HepG2 (cell line): ENCODE results near the gene SH3D21. TPM values are rescaled to one million over a fixed set of nuclear protein-coding genes. Genes with fewer than 3 reads are reported as not detected.
A peak's percentile ranks its signal among the peaks of the same experiment; 100 is the strongest.

Source experiments
- AKNA ChIP-seq: sonication (generic); formaldehyde crosslinking; IDR thresholded peaks from 2 replicates; pipeline ENCODE4 v1.4.0; 2020; ENCODE audit warnings: missing genetic modification reagents, borderline replicate concordance
- CREB1 ChIP-seq, 2 experiments: fragments of 450-650 bp in 1 of 2; IDR thresholded peaks; 2 replicates each; pipeline ENCODE4 v1.6.1; 2016 to 2017; ENCODE audit warnings: control low read depth in 1 of 2, mild to moderate bottlenecking in 1 of 2, missing compliant biosample characterization in 1 of 2, missing genetic modification characterization in 1 of 2
- FOXC1 ChIP-seq: sonication (generic); formaldehyde crosslinking; IDR thresholded peaks from 2 replicates; pipeline ENCODE4 v1.8.0; 2022; ENCODE audit warnings: mild to moderate bottlenecking, missing genetic modification reagents, borderline replicate concordance
- GZF1 ChIP-seq: sonication (generic); formaldehyde crosslinking; IDR thresholded peaks from 2 replicates; pipeline ENCODE4 v1.5.1; 2020; ENCODE audit warnings: mild to moderate bottlenecking, missing genetic modification reagents
- HNRNPLL ChIP-seq: fragments of 200-400 bp; formaldehyde crosslinking; IDR thresholded peaks from 2 replicates; pipeline ENCODE4 v1.6.1; 2017; ENCODE audit warnings: mild to moderate bottlenecking, low read depth, low read length; ENCODE audit not compliant: poor library complexity, severe bottlenecking
- HOXD1 ChIP-seq: sonication (generic); formaldehyde crosslinking; IDR thresholded peaks from 2 replicates; pipeline ENCODE4 v1.5.0; 2020; ENCODE audit warnings: missing genetic modification reagents
- IKZF4 ChIP-seq: sonication (generic); formaldehyde crosslinking; IDR thresholded peaks from 2 replicates; pipeline ENCODE4 v1.5.1; 2020; ENCODE audit warnings: borderline replicate concordance, mild to moderate bottlenecking, low read depth, missing genetic modification reagents; ENCODE audit errors: not compliant biosample characterization
- MAF1 ChIP-seq: sonication (generic); formaldehyde crosslinking; IDR thresholded peaks from 2 replicates; pipeline ENCODE4 v1.5.0; 2020; ENCODE audit warnings: missing genetic modification reagents, borderline replicate concordance
- MEIS2 ChIP-seq: sonication (generic); formaldehyde crosslinking; IDR thresholded peaks from 2 replicates; pipeline ENCODE4 v1.9.0; 2021; ENCODE audit warnings: mild to moderate bottlenecking, missing genetic modification reagents
- MTF2 ChIP-seq: sonication (generic); formaldehyde crosslinking; IDR thresholded peaks from 2 replicates; pipeline ENCODE4 v1.5.0; 2020; ENCODE audit warnings: missing genetic modification reagents, borderline replicate concordance
- NFYB ChIP-seq: sonication (generic); formaldehyde crosslinking; IDR thresholded peaks from 2 replicates; pipeline ENCODE4 v1.4.0; 2020; ENCODE audit warnings: missing genetic modification reagents
- PATZ1 ChIP-seq: sonication (generic); formaldehyde crosslinking; IDR thresholded peaks from 2 replicates; pipeline ENCODE4 v1.4.0; 2020; ENCODE audit warnings: missing genetic modification reagents
- RELA ChIP-seq: sonication (generic); formaldehyde crosslinking; IDR thresholded peaks from 2 replicates; pipeline ENCODE4 v1.4.0; 2020; ENCODE audit warnings: missing genetic modification reagents
- ZC3H4 ChIP-seq: sonication (generic); formaldehyde crosslinking; IDR thresholded peaks from 2 replicates; pipeline ENCODE4 v1.4.0; 2020; ENCODE audit warnings: missing genetic modification reagents, borderline replicate concordance
- ZNF207 ChIP-seq: fragments of 450-650 bp; IDR thresholded peaks from 2 replicates; pipeline ENCODE4 v1.6.1; 2016; ENCODE audit warnings: antibody characterized with exemption, borderline replicate concordance
- ZNF230 ChIP-seq: sonication (generic); formaldehyde crosslinking; IDR thresholded peaks from 2 replicates; pipeline ENCODE4 v1.4.0; 2020; ENCODE audit warnings: mild to moderate bottlenecking, missing genetic modification reagents
- ZNF367 ChIP-seq: sonication (generic); formaldehyde crosslinking; IDR thresholded peaks from 2 replicates; pipeline ENCODE4 v1.4.0; 2020; ENCODE audit warnings: missing genetic modification reagents, borderline replicate concordance
- ZNF740 ChIP-seq: sonication (generic); formaldehyde crosslinking; IDR thresholded peaks from 2 replicates; pipeline ENCODE4 v1.4.0; 2020; ENCODE audit warnings: missing genetic modification reagents
- ZNF770 ChIP-seq: sonication (generic); formaldehyde crosslinking; IDR thresholded peaks from 2 replicates; pipeline ENCODE4 v1.5.0; 2020; ENCODE audit warnings: mild to moderate bottlenecking, missing genetic modification reagents
- polyA plus RNA-seq, 8 experiments: library from polyadenylated mRNA; depleted of rRNA in 3 of 8; stranded (reverse) in 7 of 8; unstranded in 1 of 8; fragments of >200 nt; fragmentation: Illumina TruSeq in 4 of 8; extraction: Trizol in 4 of 8; gene quantifications; 2 replicates each; pipeline versions ENCODE4 v1.2.1 to v1.2.3, GENCODE V29; 2011 to 2016; ENCODE audit warnings: low read depth in 4 of 8, missing spikeins in 1 of 8, mixed read lengths in 1 of 8; ENCODE audit not compliant: insufficient read depth in 1 of 8
- total RNA-seq, 5 experiments: library from RNA; depleted of rRNA; stranded (reverse); fragments of >200 nt; fragmentation: Illumina TruSeq; extraction: Trizol; gene quantifications; 2 replicates each; pipeline ENCODE4 v1.2.3, GENCODE V29; 2016; ENCODE audit warnings: low read depth in 1 of 5
- TF ChIP-seq, protein P1 (sequence below): IDR thresholded peaks from 2 replicates; pipeline ENCODE4 v1.6.1; 2016; ENCODE audit warnings: low read depth

Gene SH3D21
- total and polyA plus RNA-seq, 2 of the 13 experiments (the other 11 are each of a cell fraction or from before 2014, with no cell fraction given) = 5.1 to 8.6 TPM

GRCh38 chr1:36324353-36324703, 18.2 kb downstream of the SH3D21 start (continued):
- no peak for TF ChIP-seq ZNF770 (CRISPR knock-in tag)
- TF ChIP-seq IKZF4 (CRISPR knock-in tag) = no peak
- TF ChIP-seq ZNF367 = no peak
- TF ChIP-seq ZC3H4 (CRISPR knock-in tag) = no peak
- no peak for TF ChIP-seq MTF2
- no peak for TF ChIP-seq ZNF207
- no peak for TF ChIP-seq AKNA
- no peak for TF ChIP-seq HOXD1 (CRISPR knock-in tag)
- no peak for TF ChIP-seq GZF1 (CRISPR knock-in tag)
- TF ChIP-seq NFYB (CRISPR knock-in tag) = no peak
- no peak for TF ChIP-seq FOXC1
- TF ChIP-seq MAF1 = no peak
- TF ChIP-seq ZNF230 (CRISPR knock-in tag) = no peak
- TF ChIP-seq CREB1 (IDR thresholded peaks at IDR 0.05) = no peak
- TF ChIP-seq CREB1 (CRISPR knock-in tag; IDR thresholded peaks at IDR 0.05) = peak; percentile 27
- TF ChIP-seq HNRNPLL = no peak
- TF ChIP-seq ZNF740 (CRISPR knock-in tag) = 0 out of 2 replicates have a peak, but pooled peaks have one; percentile 17
- TF ChIP-seq MEIS2 (CRISPR knock-in tag) = no peak
- TF ChIP-seq, protein P1, sequence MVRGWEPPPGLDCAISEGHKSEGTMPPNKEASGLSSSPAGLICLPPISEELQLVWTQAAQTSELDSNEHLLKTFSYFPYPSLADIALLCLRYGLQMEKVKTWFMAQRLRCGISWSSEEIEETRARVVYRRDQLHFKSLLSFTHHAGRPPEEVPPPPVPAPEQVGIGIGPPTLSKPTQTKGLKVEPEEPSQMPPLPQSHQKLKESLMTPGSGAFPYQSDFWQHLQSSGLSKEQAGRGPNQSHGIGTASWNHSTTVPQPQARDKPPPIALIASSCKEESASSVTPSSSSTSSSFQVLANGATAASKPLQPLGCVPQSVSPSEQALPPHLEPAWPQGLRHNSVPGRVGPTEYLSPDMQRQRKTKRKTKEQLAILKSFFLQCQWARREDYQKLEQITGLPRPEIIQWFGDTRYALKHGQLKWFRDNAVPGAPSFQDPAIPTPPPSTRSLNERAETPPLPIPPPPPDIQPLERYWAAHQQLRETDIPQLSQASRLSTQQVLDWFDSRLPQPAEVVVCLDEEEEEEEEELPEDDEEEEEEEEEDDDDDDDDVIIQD (CRISPR knock-in tag) = no peak
- peak; percentile 84 for TF ChIP-seq PATZ1 (CRISPR knock-in tag)
- TF ChIP-seq RELA (CRISPR knock-in tag) = no peak
